Measurements from ENCODE around the gene FBLN2.

- TF ChIP-seq CTCF (IDR thresholded peaks at IDR 0.05) (no peak), EP300 (IDR thresholded peaks at IDR 0.05) (no peak)
These were observed 51.0 kb downstream of the FBLN2 start for GRCh38 chr3:13599887-13600450.

Measured in esophagus muscularis mucosa (tissue), 3 donors.